Measurements from ENCODE around the gene TBCB. TPM values are rescaled to one million over a fixed set of nuclear protein-coding genes. Genes with fewer than 3 reads are reported as not detected.

Gene TBCB
- total and polyA plus RNA-seq, 9 of the 15 experiments (the other 6 are each of a cell fraction or from before 2014, with no cell fraction given), result 3.5 to 115 (median 58.9) TPM

DNA sequence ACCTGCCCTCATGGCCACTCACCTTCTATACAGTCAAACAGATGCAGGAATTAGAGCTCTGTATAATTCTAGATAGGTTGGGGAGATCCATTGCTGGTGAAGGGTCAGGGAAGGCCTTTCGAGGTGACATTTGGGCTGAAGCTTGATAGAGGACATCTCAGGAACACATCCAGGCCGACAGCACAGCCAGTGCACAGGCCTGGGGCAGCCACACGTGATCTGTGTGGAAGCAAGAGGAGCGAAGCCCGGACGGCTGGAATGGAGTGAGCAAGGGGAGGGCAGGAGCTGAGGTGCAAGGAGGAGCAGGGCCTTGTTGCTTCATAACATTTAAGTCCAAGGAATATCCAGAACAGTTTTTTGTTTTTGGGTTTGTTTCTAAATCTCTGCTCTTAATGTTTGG, 8.8 kb upstream of the TBCB start:
- H2AFZ ChIP-seq (ENCODE audit: low read depth, low read length), result no peak overlapping the region
- no peak overlapping the region for H3K4me2 ChIP-seq (ENCODE audit: insufficient read depth, low read length)
- H3K9me3 ChIP-seq (replicated peaks; ENCODE audit: control insufficient read depth, insufficient read depth, low read depth, low read length), result no peaks in the 10 kb centered on the region
- 75% methylated on average over 6 of the region's 6 CpGs for WGBS (ENCODE audit: insufficient coverage, low coverage, missing lambda C conversion rate)
- H3K9ac ChIP-seq (ENCODE audit: insufficient read depth in 1 of 2, low read depth in 2 of 2, low read length in 2 of 2), result no peak overlapping the region
- FAIRE-seq (no peak), DNase-seq (ENCODE audit: extremely low read depth in 1 of 4, low spot score in 3 of 4) (no peak), ATAC-seq (no peak)
- H4K20me1 ChIP-seq (replicated peaks; ENCODE audit: control insufficient read depth, insufficient read depth, low read length), result no peaks in the 10 kb centered on the region; the same call in 1 of the 2 replicates
- peak; percentile 21; the same call in 1 of the 2 replicates for TF ChIP-seq POLR2G (IDR thresholded peaks at IDR 0.05; ENCODE audit: low read depth, low read length)
- TF ChIP-seq HSF4 (CRISPR knock-in tag; IDR thresholded peaks at IDR 0.05; ENCODE audit: borderline replicate concordance), result no peak
- H3K36me3 ChIP-seq (ENCODE audit: control insufficient read depth, insufficient read depth, low read length), result peaks cover 56% of the 10 kb centered on the region
- no peaks in the 10 kb centered on the region for H3K79me2 ChIP-seq (ENCODE audit: control insufficient read depth, insufficient read depth, low read length)
- no peak overlapping the region for H3K4me3 ChIP-seq
- CTCF ChIA-PET (ENCODE audit: low intra/inter-chr PET ratio), result no interaction called here
- intact Hi-C loops (cut with micrococcal nuclease), result no loop called here
- in situ Hi-C loops (cut with MboI), result no loop called here
- peaks cover 15 to 45% of the 10 kb centered on the region in 2 experiments; a peak in 4 of 5 replicates for H3K4me1 ChIP-seq (replicated peaks in 1 of 2; ENCODE audit: control insufficient read depth in 2 of 2, insufficient read depth in 2 of 2, low read length in 2 of 2)
- no TSS peak for BruUV-seq (replicated peaks)
- no peaks in the 10 kb centered on the region for H3K27me3 ChIP-seq (ENCODE audit: control insufficient read depth in 2 of 2, insufficient read depth in 2 of 2, low read length in 2 of 2)
- POLR2A ChIA-PET, result interaction anchor here (1.0 kb wide), 1 partner anchor 9 kb away, joined by 3 read pairs; the partner anchor contains the start of gene TBCB
- H3K27ac ChIP-seq (ENCODE audit: extremely low read depth, low read depth, low read length), result no peak overlapping the region
- peaks cover 8% of the 10 kb centered on the region for H3K9me1 ChIP-seq (ENCODE audit: control insufficient read depth, insufficient read depth, low read length)

DNA sequence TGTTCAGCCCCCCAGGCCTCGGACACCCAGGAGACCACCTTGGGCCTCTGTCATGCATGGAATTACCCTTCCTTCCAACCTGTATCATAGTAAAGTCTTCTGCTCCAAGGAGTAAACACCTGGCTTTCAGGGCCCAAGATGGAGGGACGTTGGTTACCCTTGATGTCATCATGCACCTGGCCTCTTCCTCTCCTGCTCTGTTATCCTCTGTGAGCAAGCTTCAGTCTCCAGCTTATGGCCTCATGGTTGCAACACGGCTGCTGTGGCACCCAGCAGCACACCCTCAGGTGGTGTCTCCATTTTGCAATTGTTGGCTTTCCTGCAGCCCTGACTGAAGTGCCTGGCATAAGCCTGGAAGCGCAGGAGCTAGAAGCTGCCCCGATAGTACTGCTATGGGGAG, 8.3 kb upstream of the TBCB start:
- Histone ChIP-seq H3K9ac (ENCODE audit: insufficient read depth in 1 of 2, low read depth in 2 of 2, low read length in 2 of 2) (no peak overlapping the region), H3K36me3 (ENCODE audit: control insufficient read depth, insufficient read depth, low read length) (peaks cover 54% of the 10 kb centered on the region), H3K4me3 (no peak overlapping the region), H3K79me2 (ENCODE audit: control insufficient read depth, insufficient read depth, low read length) (no peaks in the 10 kb centered on the region), H3K27me3 (ENCODE audit: control insufficient read depth in 2 of 2, insufficient read depth in 2 of 2, low read length in 2 of 2) (no peaks in the 10 kb centered on the region), H4K20me1 (replicated peaks; ENCODE audit: control insufficient read depth, insufficient read depth, low read length) (no peaks in the 10 kb centered on the region; the same call in 1 of the 2 replicates), H2AFZ (ENCODE audit: low read depth, low read length) (no peak overlapping the region), H3K27ac (ENCODE audit: extremely low read depth, low read depth, low read length) (no peak overlapping the region; the same call in 2 of the 3 replicates), H3K9me1 (ENCODE audit: control insufficient read depth, insufficient read depth, low read length) (peaks cover 8% of the 10 kb centered on the region), H3K4me2 (ENCODE audit: insufficient read depth, low read length) (no peak overlapping the region), H3K4me1 (replicated peaks in 1 of 2; ENCODE audit: control insufficient read depth in 2 of 2, insufficient read depth in 2 of 2, low read length in 2 of 2) (peaks cover 15 to 40% of the 10 kb centered on the region in 2 experiments; a peak in 4 of 5 replicates), H3K9me3 (replicated peaks; ENCODE audit: control insufficient read depth, insufficient read depth, low read depth, low read length) (no peaks in the 10 kb centered on the region)
- BruUV-seq (replicated peaks), result no TSS peak
- DNase-seq (ENCODE audit: extremely low read depth in 1 of 4, low spot score in 3 of 4), result no peak
- in situ Hi-C loops (cut with MboI), result no loop called here
- 80% methylated on average over 3 of the region's 5 CpGs for WGBS (ENCODE audit: insufficient coverage, low coverage, missing lambda C conversion rate)
- ChIA-PET CTCF (ENCODE audit: low intra/inter-chr PET ratio) (no interaction called here), POLR2A (no interaction called here)
- ATAC-seq, result no peak
- intact Hi-C loops (cut with micrococcal nuclease), result no loop called here
- FAIRE-seq, result no peak
- TF ChIP-seq ZFP30 (CRISPR knock-in tag; IDR thresholded peaks at IDR 0.05; ENCODE audit: borderline replicate concordance) (no peak), SIN3B (IDR thresholded peaks at IDR 0.05; ENCODE audit: low read depth) (no peak), MBD2 (IDR thresholded peaks at IDR 0.05; ENCODE audit: borderline replicate concordance, low read depth) (no peak)
- TF ChIP-seq, protein P1, sequence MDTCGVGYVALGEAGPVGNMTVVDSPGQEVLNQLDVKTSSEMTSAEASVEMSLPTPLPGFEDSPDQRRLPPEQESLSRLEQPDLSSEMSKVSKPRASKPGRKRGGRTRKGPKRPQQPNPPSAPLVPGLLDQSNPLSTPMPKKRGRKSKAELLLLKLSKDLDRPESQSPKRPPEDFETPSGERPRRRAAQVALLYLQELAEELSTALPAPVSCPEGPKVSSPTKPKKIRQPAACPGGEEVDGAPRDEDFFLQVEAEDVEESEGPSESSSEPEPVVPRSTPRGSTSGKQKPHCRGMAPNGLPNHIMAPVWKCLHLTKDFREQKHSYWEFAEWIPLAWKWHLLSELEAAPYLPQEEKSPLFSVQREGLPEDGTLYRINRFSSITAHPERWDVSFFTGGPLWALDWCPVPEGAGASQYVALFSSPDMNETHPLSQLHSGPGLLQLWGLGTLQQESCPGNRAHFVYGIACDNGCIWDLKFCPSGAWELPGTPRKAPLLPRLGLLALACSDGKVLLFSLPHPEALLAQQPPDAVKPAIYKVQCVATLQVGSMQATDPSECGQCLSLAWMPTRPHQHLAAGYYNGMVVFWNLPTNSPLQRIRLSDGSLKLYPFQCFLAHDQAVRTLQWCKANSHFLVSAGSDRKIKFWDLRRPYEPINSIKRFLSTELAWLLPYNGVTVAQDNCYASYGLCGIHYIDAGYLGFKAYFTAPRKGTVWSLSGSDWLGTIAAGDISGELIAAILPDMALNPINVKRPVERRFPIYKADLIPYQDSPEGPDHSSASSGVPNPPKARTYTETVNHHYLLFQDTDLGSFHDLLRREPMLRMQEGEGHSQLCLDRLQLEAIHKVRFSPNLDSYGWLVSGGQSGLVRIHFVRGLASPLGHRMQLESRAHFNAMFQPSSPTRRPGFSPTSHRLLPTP (IDR thresholded peaks at IDR 0.05; ENCODE audit: borderline replicate concordance, extremely low read depth, insufficient read length), result no peak
- TF ChIP-seq, protein P2, sequence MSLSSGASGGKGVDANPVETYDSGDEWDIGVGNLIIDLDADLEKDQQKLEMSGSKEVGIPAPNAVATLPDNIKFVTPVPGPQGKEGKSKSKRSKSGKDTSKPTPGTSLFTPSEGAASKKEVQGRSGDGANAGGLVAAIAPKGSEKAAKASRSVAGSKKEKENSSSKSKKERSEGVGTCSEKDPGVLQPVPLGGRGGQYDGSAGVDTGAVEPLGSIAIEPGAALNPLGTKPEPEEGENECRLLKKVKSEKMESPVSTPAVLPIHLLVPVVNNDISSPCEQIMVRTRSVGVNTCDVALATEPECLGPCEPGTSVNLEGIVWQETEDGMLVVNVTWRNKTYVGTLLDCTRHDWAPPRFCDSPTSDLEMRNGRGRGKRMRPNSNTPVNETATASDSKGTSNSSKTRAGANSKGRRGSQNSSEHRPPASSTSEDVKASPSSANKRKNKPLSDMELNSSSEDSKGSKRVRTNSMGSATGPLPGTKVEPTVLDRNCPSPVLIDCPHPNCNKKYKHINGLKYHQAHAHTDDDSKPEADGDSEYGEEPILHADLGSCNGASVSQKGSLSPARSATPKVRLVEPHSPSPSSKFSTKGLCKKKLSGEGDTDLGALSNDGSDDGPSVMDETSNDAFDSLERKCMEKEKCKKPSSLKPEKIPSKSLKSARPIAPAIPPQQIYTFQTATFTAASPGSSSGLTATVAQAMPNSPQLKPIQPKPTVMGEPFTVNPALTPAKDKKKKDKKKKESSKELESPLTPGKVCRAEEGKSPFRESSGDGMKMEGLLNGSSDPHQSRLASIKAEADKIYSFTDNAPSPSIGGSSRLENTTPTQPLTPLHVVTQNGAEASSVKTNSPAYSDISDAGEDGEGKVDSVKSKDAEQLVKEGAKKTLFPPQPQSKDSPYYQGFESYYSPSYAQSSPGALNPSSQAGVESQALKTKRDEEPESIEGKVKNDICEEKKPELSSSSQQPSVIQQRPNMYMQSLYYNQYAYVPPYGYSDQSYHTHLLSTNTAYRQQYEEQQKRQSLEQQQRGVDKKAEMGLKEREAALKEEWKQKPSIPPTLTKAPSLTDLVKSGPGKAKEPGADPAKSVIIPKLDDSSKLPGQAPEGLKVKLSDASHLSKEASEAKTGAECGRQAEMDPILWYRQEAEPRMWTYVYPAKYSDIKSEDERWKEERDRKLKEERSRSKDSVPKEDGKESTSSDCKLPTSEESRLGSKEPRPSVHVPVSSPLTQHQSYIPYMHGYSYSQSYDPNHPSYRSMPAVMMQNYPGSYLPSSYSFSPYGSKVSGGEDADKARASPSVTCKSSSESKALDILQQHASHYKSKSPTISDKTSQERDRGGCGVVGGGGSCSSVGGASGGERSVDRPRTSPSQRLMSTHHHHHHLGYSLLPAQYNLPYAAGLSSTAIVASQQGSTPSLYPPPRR (CRISPR knock-in tag; IDR thresholded peaks at IDR 0.05; ENCODE audit: borderline replicate concordance), result no peak

Data from K562 (cell line).